ACC112 (cell line): ENCODE results near the gene SLC18A3.

Experiments used
- H2AFZ ChIP-seq: fragments of 200-600 bp; sonication (generic); one replicate; pipeline ENCODE4 v1.6.0; 2017; ENCODE audit warnings: antibody characterized with exemption, low read length; ENCODE audit not compliant: unreplicated experiment
- H3K27ac ChIP-seq: fragments of 200-600 bp; sonication (generic); 2 replicates; pipeline ENCODE4 v1.5.1; 2014; ENCODE audit warnings: low read depth, mild to moderate bottlenecking, antibody characterized with exemption, low read length, moderate library complexity
- H3K27me3 ChIP-seq: fragments of 200-600 bp; sonication (generic); 2 replicates; pipeline ENCODE4 v1.6.1; 2014; ENCODE audit warnings: mild to moderate bottlenecking, antibody characterized with exemption, low read length, moderate library complexity, mixed read lengths; ENCODE audit not compliant: insufficient read depth
- H3K36me3 ChIP-seq: fragments of 200-600 bp; sonication (generic); 2 replicates; pipeline ENCODE4 v1.6.1; 2016; ENCODE audit warnings: mild to moderate bottlenecking, antibody characterized with exemption, low read length, moderate library complexity, mixed read lengths; ENCODE audit not compliant: insufficient read depth
- H3K4me1 ChIP-seq: fragments of 200-600 bp; sonication (generic); one replicate; pipeline ENCODE4 v1.6.1; 2016; ENCODE audit warnings: low read length, mixed read lengths; ENCODE audit not compliant: insufficient read depth, unreplicated experiment, control insufficient read depth
- H3K4me3 ChIP-seq: fragments of 200-600 bp; sonication (generic); 2 replicates; pipeline ENCODE4 v1.5.1; 2014; ENCODE audit warnings: mild to moderate bottlenecking, low read depth, low read length
- H3K79me2 ChIP-seq: fragments of 200-600 bp; sonication (generic); one replicate; pipeline ENCODE4 v1.6.0; 2016; ENCODE audit warnings: low read length; ENCODE audit not compliant: control insufficient read depth, unreplicated experiment, insufficient read depth

Gene SLC18A3

DNA sequence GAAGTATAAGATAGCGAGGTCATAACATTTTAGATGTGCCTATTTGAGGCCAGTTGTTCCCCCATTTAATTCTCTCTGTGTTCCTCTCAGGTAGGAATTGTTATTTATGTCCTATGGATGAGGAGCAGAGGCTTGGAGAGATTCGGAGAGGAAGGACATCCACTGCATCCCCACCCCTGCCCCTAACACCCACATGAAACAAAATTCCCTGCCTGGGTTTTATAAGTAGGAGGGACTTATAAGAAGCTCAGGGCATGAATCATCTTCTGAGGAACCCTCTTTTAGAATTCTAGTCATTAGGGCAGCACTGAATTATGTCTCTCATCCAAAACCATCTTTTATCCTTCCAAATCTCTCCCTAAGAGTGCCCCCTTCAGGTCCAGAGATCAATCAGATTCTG, 8.7 kb downstream of the SLC18A3 start:
- peaks cover 82% of the 10 kb centered on the region for H3K27me3 ChIP-seq
- no peaks in the 10 kb centered on the region for H3K4me1 ChIP-seq
- H3K36me3 ChIP-seq = no peaks in the 10 kb centered on the region
- H3K27ac ChIP-seq = no peak overlapping the region
- no peak overlapping the region for H2AFZ ChIP-seq
- no peak overlapping the region for H3K4me3 ChIP-seq
- H3K79me2 ChIP-seq = no peaks in the 10 kb centered on the region

GRCh38 chr10:49619613-49620012, 9.5 kb downstream of the SLC18A3 start:
- Histone ChIP-seq H2AFZ (no peak overlapping the region), H3K4me1 (no peaks in the 10 kb centered on the region), H3K27me3 (peaks cover 82% of the 10 kb centered on the region), H3K4me3 (no peak overlapping the region), H3K79me2 (no peaks in the 10 kb centered on the region), H3K36me3 (no peaks in the 10 kb centered on the region), H3K27ac (no peak overlapping the region)

DNA sequence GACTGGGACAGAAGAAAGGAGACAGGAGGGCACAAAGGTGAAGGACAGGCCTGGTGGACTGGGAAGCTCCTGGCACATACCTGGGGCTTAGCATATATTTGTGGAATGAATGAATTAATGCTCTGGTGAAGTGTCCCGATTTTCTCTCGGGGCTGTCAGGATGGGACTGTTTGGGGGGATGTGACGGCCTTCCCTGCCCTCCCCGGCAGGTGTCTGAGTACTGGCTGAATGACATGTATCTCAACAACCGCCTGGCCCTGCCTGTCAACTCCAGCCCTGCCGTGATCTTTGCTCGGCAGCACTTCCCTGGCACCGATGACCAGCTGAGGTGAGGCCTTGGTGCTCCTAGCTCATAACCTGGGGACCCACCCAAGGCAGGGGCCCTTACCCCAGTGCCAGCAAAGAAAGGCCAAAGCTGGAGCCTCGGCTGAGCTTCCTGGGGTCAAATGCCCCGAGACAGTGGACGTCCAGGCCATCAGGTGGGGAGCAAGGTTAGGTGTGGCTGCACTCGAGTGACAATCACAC, 10.2 kb downstream of the SLC18A3 start:
- Histone ChIP-seq H2AFZ (no peak overlapping the region), H3K36me3 (no peaks in the 10 kb centered on the region), H3K4me1 (no peaks in the 10 kb centered on the region), H3K27me3 (peaks cover 78% of the 10 kb centered on the region), H3K4me3 (no peak overlapping the region), H3K27ac (no peak overlapping the region), H3K79me2 (no peaks in the 10 kb centered on the region)

DNA sequence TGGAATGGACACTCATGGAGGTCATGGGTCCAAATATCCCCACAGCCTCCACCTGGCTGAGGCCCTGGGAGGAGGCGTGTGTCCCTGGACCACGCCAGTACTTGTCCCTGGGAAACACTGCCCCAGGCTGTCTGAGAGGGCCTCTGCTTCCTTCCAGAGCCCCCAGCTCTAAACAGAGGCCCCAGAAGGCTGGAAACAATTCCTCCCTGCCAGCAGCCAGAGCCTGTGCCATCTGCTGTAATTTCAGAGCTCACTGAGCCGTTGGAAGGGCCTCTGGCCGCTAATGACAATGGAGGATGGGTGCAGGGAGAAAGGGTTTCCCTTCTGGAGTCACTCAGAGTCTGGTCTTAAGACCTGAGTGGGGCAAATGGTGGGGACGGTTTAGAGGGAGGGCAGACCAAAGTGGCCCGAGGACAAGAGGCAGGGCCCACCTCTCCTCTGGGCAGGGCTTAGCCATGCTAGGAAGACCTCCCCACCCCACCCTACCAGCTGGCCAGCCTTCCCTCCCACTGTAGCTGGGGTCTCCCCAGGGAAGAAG, 10.8 kb downstream of the SLC18A3 start:
- Histone ChIP-seq H3K79me2 (no peaks in the 10 kb centered on the region), H3K36me3 (no peaks in the 10 kb centered on the region), H3K4me3 (no peak overlapping the region), H3K4me1 (no peaks in the 10 kb centered on the region), H3K27me3 (peaks cover 73% of the 10 kb centered on the region), H2AFZ (no peak overlapping the region), H3K27ac (no peak overlapping the region)

GRCh38 chr10:49621561-49621960, 11.5 kb downstream of the SLC18A3 start:
- H3K27ac ChIP-seq = no peak overlapping the region
- no peak overlapping the region for H3K4me3 ChIP-seq
- H3K4me1 ChIP-seq = no peaks in the 10 kb centered on the region
- H3K27me3 ChIP-seq = peaks cover 73% of the 10 kb centered on the region
- no peak overlapping the region for H2AFZ ChIP-seq
- H3K79me2 ChIP-seq = no peaks in the 10 kb centered on the region
- H3K36me3 ChIP-seq = no peaks in the 10 kb centered on the region

DNA sequence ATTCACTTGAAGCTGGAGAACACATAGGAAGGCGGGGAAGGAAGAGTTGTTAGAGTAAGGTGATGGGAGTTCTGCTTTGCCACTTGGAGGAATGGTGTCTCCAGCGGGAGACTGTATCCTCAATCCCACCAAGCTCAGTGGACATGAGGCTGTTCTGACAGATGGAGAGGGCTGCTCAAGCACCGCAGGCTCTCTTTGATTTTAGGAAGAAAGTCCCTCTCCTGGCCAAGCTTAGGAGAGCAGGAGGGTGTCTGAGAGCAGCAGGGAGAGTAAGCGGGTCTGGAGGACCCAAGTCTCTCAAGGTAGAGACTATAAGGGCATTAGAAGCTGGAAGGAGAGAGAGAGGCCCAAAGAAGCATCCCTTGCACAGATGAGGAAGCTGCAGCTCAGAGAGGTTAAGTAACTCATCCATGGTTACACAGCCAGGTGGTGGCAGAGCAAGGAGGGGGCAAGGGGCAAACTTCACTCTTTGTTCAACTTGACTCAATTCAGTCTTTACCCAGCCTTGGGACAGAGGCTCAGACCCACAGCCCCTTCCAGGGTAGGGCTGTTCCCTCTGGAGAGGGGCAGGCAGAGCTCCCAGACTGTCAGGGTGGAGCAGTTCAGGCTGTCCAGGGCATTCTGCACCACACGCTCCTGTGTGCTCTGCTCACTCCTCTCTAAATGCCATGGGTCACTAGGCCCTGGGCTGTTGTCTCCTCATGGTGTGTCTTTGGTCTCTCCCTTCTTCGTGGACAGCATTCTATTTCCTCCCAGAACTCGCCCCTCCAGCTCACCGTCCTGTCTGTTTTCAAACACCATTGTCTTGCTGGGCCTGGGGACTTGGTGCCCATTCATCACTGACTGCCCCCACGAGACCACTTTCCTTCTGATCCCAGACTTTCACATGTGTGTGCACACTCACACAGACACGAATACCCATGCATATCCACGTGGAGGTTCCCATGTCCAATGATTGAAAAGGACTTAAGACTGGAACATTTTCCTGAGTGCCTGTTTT, 12.6 kb downstream of the SLC18A3 start:
- Histone ChIP-seq H3K4me3 (no peak overlapping the region), H2AFZ (no peak overlapping the region), H3K36me3 (no peaks in the 10 kb centered on the region), H3K79me2 (no peaks in the 10 kb centered on the region), H3K27ac (no peak overlapping the region), H3K4me1 (no peaks in the 10 kb centered on the region), H3K27me3 (peaks cover 69% of the 10 kb centered on the region)

GRCh38 chr10:49624629-49625028, 14.5 kb downstream of the SLC18A3 start:
- Histone ChIP-seq H3K27me3 (peaks cover 56% of the 10 kb centered on the region), H3K4me1 (no peaks in the 10 kb centered on the region), H2AFZ (no peak overlapping the region), H3K27ac (no peak overlapping the region), H3K79me2 (no peaks in the 10 kb centered on the region), H3K36me3 (no peaks in the 10 kb centered on the region), H3K4me3 (no peak overlapping the region)

DNA sequence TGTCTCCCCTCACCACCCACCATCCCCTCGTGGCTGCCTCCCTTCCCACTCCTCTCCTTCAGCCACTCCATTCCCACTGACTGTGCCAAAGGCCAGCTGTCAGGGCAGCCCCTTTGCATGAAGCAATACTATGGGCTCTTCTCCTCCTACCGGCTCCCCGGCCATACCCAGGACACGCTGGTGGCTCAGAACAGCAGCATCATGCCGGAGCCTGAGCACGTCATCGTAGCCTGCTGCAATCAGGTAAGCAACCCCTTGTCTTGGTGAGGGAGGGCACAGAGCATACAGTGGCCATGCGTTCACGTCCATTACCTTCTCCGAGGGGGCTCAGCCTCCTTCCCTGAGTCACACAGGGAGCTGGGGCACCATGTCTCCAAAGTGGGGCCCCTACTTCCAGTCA, 15.3 kb downstream of the SLC18A3 start:
- Histone ChIP-seq H3K36me3 (no peaks in the 10 kb centered on the region), H3K27ac (no peak overlapping the region), H3K79me2 (no peaks in the 10 kb centered on the region), H2AFZ (no peak overlapping the region), H3K4me3 (no peak overlapping the region), H3K4me1 (no peaks in the 10 kb centered on the region), H3K27me3 (peaks cover 62% of the 10 kb centered on the region)

GRCh38 chr10:49627038-49627437, 16.9 kb downstream of the SLC18A3 start:
- Histone ChIP-seq H3K4me3 (no peak overlapping the region), H3K4me1 (no peaks in the 10 kb centered on the region), H3K27me3 (peaks cover 59% of the 10 kb centered on the region), H3K27ac (no peak overlapping the region), H3K79me2 (no peaks in the 10 kb centered on the region), H2AFZ (no peak overlapping the region), H3K36me3 (no peaks in the 10 kb centered on the region)

GRCh38 chr10:49627644-49628247, 17.6 kb downstream of the SLC18A3 start:
- no peaks in the 10 kb centered on the region for H3K79me2 ChIP-seq
- peaks cover 55% of the 10 kb centered on the region for H3K27me3 ChIP-seq
- H3K27ac ChIP-seq = no peak overlapping the region
- no peaks in the 10 kb centered on the region for H3K4me1 ChIP-seq
- H2AFZ ChIP-seq = no peak overlapping the region
- H3K36me3 ChIP-seq = no peaks in the 10 kb centered on the region
- H3K4me3 ChIP-seq = no peak overlapping the region
